ENCODE results near the gene PTPRN2.

Gene PTPRN2

DNA sequence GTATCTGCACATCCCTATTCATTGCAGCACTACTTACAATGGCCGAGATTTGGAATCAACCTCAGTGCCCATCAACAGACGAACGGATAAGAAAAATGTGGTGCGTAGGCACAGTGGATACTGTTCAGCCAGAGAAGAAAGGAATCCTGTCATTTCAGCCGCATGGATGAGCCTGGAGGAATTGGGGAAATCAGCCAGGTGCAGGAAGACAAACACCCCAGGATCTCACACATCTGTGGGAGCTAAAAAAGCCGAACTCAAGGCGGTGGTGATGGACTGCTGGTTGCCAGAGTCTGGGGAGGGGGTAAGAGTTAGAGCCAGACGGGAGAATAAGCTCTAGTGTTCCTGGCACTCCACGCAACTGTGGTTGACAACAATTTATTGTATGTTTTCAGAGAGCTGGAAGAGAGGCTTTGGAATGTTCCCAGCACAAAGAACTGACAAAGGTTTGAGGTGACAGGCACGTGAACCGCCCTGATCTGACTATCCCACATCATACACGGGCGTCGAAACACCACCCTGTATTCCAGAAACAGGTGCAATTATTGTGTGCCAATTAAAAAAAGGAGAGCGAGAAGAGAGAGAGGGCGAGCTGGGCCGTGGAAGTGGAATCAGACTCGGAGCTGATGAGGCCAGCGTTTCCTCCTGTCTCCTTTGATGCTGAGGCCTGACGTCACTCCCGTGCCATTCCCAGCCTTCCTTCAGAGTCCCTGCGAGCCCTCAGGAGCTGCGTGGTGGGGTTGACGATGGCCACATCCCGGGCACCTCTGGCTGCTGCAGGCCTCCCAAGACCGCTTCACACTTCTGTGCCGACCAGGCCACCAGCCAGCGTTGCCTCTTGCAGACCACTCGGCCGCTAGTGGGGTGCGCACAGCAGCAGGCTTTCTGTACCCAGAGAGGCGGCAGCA, 1061.4 kb downstream of the PTPRN2 start:
- TF ChIP-seq, protein P1, sequence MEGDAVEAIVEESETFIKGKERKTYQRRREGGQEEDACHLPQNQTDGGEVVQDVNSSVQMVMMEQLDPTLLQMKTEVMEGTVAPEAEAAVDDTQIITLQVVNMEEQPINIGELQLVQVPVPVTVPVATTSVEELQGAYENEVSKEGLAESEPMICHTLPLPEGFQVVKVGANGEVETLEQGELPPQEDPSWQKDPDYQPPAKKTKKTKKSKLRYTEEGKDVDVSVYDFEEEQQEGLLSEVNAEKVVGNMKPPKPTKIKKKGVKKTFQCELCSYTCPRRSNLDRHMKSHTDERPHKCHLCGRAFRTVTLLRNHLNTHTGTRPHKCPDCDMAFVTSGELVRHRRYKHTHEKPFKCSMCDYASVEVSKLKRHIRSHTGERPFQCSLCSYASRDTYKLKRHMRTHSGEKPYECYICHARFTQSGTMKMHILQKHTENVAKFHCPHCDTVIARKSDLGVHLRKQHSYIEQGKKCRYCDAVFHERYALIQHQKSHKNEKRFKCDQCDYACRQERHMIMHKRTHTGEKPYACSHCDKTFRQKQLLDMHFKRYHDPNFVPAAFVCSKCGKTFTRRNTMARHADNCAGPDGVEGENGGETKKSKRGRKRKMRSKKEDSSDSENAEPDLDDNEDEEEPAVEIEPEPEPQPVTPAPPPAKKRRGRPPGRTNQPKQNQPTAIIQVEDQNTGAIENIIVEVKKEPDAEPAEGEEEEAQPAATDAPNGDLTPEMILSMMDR (IDR thresholded peaks at IDR 0.05; ENCODE audit: extremely low read depth, insufficient read depth, missing control alignments) = no peak
- in situ Hi-C loops (cut with MboI; ENCODE audit: low pct_unique_long_range_greater_than_20kb, low sequenced_read_pairs, unreplicated experiment) = no loop called here
- no peak for DNase-seq (ENCODE audit: low spot score)

GRCh38 chr7:157525491-157525915, 1062.1 kb downstream of the PTPRN2 start:
- no peak for DNase-seq (ENCODE audit: low spot score)
- in situ Hi-C loops (cut with MboI; ENCODE audit: low pct_unique_long_range_greater_than_20kb, low sequenced_read_pairs, unreplicated experiment) = no loop called here
- TF ChIP-seq, protein P1 (IDR thresholded peaks at IDR 0.05; ENCODE audit: extremely low read depth, insufficient read depth, missing control alignments) = no peak

DNA sequence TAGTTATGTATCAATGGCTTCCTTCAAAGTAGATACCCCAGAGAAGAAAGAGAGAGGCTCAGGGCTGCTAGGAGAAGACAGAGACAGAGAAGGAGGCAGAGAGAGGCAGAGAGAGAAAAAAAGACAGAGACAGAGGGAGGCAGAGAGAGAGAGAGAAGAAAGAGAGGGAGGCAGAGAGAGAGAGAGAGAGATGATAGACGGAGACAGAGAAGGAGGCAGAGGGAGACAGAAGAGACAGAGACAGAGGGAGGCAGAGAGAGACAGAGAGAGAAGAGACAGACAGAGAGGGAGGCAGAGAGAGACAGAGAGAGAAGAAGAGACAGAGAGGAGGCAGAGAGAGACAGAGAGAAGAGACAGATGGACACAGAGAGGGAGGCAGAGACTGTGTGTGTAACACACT, 1062.9 kb downstream of the PTPRN2 start:
- TF ChIP-seq, protein P1 (IDR thresholded peaks at IDR 0.05; ENCODE audit: extremely low read depth, insufficient read depth, missing control alignments) = no peak
- DNase-seq (ENCODE audit: low spot score) = no peak
- in situ Hi-C loops (cut with MboI; ENCODE audit: low pct_unique_long_range_greater_than_20kb, low sequenced_read_pairs, unreplicated experiment) = no loop called here

DNA sequence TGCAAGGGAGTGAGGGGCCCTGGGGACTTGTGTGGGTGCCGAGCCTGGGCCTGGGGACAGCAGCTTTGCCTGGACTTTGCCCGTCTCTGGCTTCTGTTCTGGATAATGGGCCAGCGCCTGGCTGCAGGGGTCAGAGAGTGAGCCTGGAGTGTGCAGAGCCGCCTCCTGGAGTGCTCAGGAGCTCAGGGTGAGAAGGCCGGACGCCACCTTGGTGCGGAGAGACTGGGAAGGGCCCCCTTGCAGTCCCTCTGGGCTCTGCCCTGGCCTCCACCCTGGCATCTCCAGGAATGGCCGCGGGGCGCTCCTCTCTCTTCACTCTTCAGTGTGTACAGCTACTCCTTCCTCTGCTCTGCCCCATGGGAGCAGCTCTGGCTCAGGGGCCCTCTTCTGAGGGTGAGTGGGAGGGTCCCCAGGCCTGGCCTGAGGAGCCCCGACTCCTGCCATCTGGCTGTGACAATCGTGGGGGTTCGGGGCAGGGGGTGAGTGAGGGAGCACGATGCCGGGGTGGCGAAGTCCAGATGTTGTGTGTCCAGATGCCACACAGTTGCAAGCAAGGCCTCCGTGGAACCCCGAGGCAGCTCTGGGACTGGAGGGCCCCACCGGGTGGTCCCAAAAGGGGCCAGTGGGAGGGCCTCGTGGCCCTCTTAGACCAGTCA, 1063.7 kb downstream of the PTPRN2 start:
- DNase-seq (ENCODE audit: low spot score) = no peak
- in situ Hi-C loops (cut with MboI; ENCODE audit: low pct_unique_long_range_greater_than_20kb, low sequenced_read_pairs, unreplicated experiment) = no loop called here
- TF ChIP-seq, protein P1 (IDR thresholded peaks at IDR 0.05; ENCODE audit: extremely low read depth, insufficient read depth, missing control alignments) = no peak

DNA sequence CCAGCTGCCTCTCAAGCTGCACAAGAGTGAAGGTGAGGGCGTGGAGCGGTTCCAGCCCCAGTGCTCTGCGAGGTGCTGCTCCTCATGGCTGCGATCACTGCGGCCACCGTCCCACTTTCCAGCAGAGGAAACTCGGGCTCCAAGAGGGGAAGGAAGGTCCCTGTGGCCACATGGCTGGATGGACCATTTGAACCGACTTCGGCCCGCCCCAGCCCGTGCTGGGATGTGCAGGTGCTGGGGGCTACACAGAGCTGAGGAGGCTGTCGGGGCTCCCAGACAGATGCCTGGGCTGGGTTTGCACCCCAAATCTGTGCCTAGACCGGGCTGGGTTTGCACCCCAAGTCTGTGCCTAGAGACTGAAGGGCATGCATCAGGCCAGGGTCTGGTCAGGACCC, 1064.3 kb downstream of the PTPRN2 start:
- in situ Hi-C loops (cut with MboI; ENCODE audit: low pct_unique_long_range_greater_than_20kb, low sequenced_read_pairs, unreplicated experiment) = no loop called here
- DNase-seq (ENCODE audit: low spot score) = no peak
- TF ChIP-seq, protein P1 (IDR thresholded peaks at IDR 0.05; ENCODE audit: extremely low read depth, insufficient read depth, missing control alignments) = no peak

- no peak for DNase-seq (ENCODE audit: low spot score)
- in situ Hi-C loops (cut with MboI; ENCODE audit: low pct_unique_long_range_greater_than_20kb, low sequenced_read_pairs, unreplicated experiment) = no loop called here
- TF ChIP-seq, protein P1 (IDR thresholded peaks at IDR 0.05; ENCODE audit: extremely low read depth, insufficient read depth, missing control alignments) = no peak
Observed at GRCh38 chr7:157522954-157523353, 1064.7 kb downstream of the PTPRN2 start.
